Germinal center (tissue), 1 donor: ENCODE measurements around the gene ABLIM2.

ENCODE experiments used
- DNase-seq: peaks from one replicate; pipeline ENCODE4 v3.0.0; 2012; ENCODE audit warnings: mixed read lengths, low spot score

The ABLIM2 gene

DNA sequence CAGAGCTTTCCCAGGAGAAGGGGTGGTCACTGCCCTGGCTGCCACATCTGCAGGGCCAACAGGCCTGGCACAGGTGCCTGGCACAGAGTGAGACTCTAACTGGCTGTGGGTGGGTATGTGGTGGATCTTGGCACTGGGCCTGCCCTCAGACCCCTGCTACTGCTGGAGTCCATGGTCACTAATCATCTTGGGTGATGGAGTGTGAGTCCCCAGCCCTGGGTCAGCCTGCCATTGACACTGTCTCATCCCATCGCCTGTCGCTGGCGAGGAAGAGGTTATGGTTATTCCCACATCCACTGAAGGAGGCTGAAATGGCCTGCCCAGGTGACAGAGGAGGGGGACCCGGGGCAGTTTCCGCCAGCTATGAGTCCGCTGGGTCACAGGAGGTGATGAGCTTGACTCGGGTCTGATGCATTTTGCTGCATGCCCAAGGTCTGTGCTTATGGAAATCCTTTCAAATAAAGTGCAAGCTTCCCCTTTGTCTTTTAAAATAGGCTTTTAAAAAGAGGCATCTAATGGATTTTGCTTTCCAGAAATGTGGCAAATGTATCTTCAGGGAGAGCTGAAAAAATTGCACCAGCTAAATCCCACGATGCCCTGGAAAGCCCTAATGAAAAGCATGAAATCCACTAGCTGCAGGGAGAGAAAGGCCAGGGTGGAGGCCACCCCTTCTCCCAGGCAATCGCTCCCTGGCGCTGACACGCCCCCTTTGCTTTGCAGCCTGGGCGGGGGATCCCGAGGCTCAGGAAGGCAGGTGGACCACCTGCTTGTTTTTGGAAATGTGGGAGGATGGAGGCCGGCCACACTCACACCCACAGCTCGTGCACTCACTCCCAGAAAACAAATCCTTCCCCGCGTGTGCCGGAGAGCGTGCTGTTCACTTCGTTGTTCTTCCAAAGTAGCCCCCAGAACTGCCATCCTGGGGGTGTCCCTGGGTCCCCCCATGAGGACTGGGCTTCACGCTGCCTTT, 54.9 kb downstream of the ABLIM2 start:
- DNase-seq: no peak

DNA sequence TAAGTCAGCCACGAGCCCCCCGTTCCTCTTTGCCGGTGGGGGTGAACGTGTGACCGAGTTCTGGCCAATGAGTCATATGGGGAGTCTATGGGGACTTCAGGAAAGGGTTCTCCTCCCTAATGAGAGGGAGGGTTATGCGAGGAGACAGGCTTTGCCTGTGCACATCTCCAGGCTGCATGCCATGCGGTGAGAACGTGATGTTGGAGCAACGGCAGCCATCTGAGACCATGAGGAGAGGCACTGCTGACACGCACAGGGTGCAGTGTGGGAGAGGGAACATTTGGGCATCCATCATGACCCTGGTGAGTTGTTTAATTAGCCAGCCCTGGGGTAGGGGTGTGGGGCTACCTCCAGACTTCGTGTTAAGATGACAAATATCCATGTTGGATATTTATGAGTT, 55.8 kb downstream of the ABLIM2 start:
- no peak for DNase-seq

DNA sequence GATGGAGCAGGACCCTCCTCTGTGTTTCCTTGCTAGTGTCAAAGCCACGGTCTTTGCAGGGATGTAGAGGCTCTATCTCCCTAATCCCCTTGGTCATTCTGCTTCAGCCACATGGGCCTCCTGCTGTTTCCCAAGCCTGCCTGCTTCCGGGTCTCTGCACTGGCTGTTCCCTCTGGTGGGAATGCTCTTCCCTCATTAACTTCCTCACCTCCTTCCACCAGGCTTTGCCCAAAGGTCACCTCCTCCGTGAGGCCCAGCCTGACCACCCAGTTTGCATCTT, 56.6 kb downstream of the ABLIM2 start:
- DNase-seq: no peak

DNA sequence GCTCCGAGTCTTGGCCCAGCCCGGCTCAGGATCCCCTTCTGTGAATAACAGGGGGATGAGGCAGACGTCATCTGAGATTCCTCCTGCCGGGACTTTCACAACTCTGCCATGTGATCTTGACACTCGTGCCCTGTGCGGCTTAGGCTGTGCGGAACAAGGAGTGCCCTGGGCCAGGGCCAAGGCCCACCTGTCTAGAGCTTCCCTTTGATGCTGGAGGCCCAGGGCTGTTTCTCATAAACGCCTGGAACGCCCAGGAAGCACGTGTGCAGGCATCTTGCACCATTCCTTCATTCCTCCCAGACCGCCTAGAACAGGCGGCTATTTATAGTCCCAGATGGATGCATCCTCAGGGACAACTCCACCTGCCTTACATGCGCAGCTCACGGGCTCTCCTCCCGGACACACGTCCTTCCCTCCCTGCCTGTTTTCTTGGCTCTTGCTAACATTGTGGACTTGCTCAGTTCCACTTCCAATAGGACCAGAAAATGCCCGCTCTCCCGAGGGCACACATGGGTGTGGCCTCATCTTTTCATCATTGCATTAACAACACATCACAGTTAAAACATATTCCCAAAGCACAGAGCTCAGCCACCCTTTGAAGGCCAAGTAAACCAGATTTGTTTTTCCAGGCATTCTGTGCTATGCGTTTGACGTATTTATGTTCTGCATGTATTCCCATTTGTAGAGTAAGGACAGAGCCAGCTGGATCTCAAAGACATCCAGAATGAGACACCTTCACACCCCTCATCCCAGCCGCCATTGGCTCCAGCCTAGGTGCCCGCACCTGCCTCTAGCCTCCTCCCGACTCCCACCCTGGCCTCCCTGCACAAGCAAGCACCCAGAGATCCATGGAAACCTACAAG, 57.2 kb downstream of the ABLIM2 start:
- no peak for DNase-seq

DNA sequence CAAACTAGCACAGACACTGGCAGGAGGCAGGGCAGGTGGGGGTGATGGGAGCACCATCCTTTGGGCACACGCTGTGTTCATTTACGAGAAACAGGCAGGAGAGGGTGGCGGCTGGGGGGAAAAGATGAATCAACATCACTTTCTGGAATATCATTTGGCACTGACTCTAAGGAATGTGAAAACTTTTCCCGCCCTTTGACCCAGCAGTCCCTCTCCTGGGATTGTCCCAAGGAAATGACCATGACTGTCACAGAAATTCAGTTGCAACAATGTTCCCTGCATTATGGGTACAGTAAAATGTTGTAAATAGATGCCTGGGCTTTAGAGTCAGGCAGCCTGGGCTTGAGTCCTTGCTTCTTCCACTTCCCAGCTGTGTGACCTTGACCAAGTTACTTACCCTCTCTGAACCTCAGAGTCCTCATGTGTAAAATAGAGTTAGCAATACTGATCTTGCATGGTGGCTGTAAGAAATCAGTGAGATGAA, 58.6 kb downstream of the ABLIM2 start:
- DNase-seq: no peak

DNA sequence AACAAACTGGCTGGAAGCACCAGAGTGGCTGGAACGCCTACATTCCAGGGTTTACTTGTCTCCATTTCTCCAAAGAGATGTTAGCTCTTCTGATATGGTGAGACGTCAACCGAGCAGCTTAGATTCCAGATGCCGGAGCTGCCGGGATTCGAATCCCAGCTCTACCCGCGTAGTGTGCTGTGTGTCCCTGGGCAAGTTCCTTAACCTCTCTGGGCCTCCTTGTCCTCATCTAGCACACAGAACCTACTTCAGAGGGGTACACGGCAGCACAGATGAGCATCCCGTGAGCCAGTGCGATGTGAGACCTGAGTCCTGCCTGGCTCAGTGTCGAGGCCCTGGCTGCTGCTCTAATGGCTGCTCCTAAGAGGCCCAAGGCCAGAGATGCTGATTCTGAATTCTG, 60.1 kb downstream of the ABLIM2 start:
- DNase-seq: no peak

DNA sequence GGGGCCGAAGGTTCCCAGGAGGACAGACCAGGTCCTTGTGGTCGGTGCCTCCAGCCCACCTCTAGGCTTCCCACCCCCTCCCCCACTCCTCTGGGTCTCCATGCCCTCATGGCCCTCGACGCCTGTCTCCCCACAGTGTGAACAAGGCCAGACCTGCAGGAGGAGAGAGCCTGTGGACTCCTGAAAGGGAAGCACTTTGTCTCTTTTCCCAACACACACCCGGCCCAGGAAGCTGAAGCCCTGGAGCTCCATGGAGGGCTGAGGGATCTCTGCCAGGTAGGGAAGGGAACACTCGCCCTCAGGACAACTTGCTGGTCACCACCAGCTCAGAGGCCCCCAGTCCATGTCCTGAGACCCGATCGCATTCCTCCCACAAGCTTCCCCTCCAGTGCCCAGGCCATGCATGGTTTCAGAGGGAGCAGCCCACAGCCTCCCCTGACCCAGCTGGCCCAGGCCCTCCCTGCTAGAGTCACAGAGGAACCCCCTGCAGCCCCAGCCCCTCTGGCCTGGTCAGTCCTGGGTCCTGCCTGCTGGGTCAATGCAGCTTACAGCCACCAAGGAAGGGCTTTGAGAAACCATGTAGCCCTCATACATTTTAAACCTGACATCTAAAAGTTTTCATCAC, 60.8 kb downstream of the ABLIM2 start:
- no peak for DNase-seq

DNA sequence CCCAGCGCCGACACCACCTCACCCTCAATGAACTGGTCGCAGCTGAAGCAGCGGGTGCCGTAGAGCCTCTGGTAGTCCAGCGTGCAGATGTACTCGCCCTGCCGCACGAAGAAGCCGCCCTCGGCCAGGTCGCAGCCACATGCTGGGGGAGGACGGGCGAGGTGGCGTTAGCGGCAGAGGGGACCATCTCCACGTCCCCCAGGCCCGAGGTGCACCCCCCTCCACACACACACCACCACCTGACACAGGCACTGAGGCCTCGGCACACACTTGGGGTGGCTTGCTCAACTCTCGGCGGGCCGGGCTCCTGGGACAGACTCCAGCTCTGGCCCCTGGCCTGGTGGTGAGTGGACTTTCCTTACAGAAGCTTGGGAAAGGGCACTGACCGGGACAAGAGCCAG, 61.5 kb downstream of the ABLIM2 start:
- no peak for DNase-seq

DNA sequence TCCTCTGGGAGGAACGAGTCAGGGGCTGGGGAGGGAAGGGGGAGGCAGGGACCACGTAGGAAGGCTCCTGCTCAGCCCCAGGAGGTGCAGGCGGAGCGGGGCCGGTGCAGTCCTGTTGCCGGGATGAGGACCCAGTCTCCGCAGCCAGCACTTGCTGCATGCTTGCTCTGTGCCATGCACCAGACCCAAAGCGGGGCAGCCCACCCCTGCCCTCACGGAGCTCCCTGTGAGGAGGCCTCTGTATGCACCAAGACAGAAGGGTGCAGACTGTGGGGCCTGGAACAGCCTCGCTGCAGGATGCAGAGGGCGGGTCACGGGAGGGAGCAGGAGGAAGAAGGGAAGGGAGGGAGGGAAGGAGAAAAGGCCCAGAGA, 61.9 kb downstream of the ABLIM2 start:
- DNase-seq: no peak

DNA sequence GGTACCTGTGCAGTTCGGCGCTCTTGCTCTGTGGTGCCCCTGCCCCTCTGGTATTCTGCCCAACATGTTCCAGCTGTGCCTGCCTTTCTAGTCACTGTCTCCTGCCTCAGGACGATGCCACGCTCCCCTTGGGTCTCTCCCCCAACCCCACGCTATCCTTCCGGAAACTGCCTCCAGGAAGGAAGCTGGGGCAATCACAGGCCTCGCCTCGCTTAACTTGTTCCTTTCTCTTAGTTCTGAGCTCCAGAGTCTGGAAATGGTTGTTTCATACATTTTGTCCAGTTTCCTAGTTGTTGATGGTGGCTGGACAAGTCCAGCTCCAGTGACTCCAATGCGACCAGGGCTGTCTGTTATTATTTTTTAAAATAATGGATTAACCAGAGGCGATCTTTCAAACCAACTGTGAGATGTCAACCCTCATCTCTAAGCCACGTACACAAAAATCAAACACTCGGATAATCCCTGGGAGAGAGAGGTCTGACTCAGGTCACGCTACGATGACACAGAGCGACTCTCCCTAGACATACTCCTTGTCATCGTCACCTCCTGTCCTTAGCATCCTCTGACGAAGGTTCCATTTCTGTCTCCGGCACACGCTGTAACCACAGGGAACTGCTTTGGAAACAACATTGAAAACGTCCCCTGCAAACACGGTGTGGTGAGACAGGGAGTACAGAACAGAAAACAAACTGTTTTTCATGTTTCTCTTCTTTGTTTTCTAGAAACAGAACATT, 62.5 kb downstream of the ABLIM2 start:
- no peak for DNase-seq

DNA sequence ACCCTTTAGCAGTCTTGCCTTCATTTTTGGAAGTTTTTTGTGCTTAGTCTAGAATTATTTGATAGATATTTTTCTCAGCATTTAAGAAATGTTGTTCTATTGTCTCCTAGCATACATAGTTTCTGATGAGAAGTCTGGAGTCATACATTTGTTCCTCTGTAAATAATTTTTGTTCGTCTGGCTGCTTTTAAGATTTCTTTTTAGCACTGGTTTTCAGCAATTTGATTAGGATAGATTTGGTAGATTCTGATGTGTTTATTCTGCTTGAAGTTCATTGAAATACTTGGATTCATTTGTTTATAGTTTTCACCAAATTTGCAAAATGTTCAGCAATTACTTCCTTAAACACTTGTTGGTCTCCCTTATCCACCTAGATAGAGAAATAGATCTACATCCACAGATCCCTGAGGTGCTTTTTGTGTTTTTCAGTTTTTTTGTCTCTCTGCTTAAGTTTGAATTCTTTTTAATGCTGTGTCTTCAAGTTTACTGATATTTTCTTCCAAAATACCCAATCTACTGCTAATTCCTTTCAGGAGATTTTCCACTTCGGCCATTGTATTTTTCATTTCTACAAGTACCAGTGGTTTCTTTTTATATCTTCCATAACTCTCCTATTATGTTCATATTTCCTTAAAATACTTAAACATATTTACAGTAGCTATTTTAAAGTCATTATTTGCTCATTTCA, 64.9 kb downstream of the ABLIM2 start:
- no peak for DNase-seq

DNA sequence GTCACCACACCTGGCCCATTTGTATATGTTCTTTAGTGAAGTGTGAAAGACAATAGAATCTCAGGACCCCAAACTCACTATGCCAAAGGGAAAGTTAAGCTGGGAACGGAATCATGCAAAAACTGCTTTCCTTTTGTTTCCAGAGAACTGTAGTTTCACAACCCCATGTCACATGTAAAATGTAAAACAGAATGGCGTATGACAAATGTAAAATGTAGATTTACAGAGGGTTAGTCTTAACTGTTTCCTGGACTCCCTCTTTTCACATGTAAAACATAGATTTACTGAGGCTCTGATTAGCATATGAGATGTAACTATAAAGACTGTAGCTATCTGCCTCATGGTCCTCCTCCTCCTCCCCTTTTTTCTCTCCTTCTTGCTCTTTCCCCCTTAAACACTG, 66.3 kb downstream of the ABLIM2 start:
- DNase-seq: no peak

DNA sequence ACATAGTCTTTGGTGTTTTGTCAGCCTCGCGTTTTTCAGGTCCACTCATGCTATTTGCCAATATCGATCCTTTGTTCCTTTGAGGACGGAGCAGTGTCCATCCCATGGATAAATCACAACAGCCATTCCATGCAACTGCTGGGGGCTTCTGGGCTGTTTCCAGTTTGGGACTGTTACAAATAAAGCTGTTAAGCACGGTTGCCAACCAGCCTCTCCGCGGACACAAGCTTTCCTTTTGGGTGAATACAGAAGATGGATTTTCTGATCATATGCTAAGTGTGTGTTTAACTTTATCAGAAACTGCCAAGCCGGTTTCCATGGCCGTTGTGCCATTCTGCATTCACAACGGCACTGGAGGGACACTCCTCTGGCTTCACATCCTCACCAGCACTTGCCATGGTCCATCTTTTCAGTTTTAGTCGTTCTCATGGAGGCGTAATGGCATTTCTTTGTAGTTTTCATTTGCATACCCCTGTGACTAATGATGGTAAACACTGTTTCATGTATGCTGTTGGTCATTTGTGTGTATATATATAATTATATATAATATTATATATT, 67.8 kb downstream of the ABLIM2 start:
- DNase-seq: no peak

DNA sequence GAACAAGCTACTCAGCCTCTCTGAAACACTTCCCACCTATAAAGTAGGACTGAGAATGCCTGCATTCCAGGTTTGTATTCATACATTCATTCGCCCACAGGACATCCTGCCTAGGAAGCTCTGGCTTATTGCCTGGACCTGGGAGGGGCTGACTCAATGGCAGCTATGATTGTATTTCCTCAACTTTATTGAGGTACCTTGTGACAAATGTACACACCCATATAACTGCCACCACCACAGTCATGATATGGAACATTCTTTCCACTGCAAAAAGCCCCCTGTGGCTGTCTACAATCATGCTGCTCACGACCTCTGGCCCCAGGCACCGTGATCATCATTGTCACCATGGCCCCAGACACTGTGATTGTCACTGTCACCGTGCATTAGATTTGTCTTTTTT, 68.3 kb downstream of the ABLIM2 start:
- no peak for DNase-seq

DNA sequence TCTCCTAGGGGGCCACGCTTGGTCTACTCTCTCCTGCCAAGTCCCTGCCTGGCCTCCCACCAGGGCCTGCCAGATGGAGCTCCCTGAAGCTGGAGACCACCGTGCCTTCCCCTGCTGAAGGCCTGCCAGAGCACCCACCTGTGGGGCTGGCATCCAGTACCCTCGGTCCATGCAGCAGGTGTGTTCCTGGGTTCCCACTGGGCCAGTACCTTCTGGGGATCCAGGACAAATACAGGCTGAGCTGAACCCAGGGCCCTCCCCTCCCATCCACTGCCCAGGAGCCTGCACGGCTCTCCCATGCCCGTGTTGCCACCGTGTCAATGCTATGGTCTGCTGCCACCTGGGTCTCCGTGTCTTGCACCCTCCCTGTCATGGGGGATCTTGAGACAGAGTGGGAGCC, 68.8 kb downstream of the ABLIM2 start:
- DNase-seq: no peak

DNA sequence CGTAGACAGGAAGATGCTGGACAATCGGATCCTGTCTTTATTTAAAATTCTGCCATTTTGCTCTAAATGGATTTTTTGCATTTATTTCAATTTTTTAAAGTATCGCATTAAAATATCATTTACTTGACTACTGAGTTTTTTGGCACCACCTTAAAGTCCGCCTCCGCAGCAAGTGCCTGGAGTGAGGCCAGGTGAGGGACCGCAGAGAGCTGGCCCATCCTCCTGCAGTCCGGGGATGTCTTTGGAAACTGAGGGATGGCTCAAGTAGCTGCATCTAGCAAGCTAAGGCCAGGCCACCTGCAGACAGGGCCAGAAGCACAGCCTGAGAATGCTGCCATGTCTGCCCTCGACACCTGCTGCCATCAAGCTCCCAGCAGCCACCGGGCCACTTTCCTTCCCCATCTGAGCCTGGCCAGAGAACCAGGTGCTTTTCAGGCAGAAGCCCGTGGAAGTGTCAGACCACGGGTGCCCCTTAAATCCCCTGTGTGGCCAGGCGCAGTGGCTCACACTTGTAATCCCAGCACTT, 69.6 kb downstream of the ABLIM2 start:
- DNase-seq: no peak

DNA sequence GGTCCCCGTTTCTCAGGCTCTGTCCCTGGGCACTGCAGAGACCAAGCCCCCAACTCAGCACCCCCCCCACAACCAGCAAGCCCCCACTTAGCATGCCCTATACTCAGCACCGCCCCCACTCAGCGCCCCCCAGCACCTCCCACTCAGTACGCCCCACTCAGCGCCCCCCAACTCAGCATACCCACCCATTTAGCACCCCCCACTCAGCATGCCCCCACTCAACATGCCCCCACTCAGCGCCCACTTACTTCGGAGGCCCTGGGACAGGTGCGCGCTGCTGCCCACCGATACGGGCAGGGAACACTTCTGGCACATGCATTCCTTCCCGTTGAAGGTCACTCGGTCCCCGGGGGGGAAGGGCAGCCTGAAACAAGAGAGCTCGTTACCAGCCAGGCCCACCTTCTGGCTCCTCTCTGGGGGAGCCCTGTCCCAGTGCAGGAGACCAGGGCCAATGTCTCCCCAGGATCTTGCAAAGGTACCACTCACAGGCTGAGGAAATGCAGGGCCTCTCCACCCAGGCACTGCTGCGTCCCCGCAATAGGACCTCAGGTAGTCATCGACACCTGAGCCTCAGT, 70.6 kb downstream of the ABLIM2 start:
- DNase-seq: no peak

DNA sequence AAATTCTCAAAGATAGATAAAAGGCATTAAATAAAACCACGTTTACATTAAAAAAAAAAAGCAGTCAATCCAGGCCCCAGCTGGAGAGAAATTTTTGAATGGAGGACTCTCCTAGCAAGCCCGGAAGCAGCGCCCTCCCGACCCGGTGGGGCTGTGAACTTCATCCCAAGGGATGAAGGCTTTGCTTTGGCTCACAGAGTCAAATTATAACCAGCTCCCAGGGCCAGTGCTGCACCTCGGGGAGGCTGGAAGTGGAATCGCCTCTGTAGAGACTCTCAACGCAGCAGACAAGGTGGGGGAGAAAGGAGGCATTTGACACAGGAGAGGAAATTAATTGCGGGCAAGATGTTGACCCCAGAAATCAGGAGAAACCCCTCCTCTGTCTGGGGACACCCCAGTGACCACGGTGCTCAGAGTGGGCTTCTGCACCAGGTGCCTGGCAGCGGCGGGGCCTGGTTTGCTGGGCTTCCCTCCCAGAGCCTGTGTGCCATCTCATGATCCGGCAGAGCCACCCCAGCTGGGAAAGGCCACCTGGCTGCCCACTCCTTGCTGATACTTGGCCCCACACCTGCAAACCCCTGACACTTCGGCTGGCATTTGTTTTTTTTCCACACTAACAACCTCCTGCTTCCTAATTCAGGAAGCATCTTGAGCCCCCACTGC, 71.7 kb downstream of the ABLIM2 start:
- DNase-seq: no peak

DNA sequence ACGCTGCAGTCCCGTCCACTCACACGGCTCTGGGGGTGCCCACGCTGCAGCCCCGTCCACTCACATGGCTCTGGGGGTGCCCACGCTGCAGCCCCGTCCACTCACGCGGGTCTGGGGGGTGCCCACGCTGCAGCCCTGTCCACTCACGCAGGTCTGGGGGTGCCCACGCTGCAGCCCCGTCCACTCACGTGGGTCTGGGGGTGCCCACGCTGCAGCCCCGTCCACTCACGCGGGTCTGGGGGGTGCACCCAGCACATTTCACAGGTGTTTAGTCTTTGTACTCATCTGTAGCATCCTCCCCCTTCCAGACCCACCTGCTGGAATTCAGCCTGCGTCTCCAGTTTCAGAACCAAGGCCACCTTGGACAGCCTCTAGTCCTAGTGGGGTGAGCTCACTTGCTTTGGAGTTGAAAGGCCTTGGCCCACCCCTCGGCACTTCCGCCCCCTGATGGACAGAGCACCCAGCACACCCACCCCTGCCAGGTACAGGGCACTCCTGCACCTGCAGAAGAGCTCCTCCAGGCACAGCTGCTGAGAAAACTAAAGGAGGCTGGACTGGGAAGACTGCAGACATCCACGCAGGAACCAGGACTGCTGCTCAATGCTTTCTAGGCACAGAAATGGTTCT, 73.0 kb downstream of the ABLIM2 start:
- DNase-seq: no peak
